GM19452 (cell line): ENCODE results near the gene MAJIN.
"Not testable (repeated sequence)": the region's sequence is repeated elsewhere in the genome, so short reads cannot be mapped to it uniquely, and the experiment has no call there.

ENCODE experiments used
- ATAC-seq: cut with Tn5 transposase; IDR thresholded peaks from one replicate; pipeline ENCODE4 v1.9.1; 2021; ENCODE audit not compliant: unreplicated experiment

Gene MAJIN

DNA sequence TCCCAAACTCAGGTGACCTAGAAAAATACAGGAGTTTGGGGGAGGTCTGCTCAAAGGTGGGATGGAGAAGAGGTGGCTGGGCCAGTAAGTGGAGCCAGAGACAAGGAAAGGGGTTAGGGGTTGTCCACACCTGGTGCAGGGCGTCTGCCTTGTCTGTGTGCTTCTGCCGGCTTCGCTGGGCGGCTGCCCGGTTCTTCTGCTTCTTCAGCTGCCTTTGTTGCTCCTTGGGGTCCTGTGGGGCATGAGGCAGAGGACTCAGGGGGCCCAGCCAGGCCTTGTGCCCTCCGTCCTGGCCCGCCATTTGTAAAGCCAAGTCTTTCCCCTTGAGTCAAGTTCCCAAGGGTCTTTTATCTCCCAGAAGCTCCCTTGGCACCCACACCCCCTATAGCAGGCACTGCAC lies 22.4 kb upstream of the MAJIN start:
- ATAC-seq = no peak

DNA sequence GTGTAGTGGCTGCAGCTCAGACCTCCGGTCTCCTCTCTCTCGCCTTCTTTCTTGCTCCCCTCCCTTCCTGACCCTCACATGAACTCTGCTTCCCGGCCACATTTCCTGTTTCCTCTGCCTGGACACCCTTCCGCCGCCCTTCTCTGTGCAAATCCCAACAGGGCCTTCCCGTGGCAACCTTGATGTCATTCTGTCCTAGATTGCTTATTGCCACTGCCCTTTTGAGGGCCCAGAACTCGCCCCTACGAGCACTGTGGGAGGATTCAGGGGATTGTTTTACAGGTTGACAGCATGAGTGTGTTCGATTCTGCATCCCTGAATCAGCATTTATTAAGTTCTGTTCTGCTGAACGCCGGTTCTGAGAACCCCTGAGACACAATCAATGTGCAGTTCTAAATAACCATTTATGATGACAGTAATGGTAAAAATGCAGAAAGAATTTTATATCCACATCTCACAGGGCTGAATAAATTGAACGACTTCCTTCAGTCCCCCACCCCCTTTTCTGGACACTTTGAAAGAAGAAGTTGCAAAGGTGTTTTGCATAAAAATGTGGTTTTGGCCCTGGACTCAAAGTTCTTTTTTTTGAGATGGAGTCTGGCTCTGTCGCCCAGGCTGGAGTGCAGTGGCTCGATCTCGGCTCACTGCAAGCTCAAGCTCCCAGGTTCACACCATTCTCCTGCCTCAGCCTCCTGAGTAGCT lies 18.5 kb upstream of the MAJIN start:
- ATAC-seq = no peak

DNA sequence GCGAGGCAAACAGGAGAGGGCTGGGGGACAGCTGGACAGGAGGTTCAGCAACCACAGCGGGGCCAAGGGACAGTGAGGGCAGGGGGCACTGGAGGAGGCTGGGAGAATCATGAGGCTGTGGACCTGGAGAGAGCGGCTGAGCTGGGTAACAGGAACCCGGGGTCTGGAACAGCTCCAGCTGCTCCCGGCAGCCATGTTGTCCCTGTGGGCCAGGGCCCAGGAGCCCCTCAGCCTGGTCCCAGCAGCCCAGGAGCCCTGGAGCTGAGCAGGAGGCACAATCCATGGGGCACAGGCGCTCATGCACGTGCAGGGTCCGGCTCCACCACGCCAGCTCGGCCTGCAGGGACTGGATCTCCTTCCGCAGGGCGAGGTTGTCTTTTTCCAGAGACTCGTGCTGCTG lies 17.5 kb upstream of the MAJIN start:
- no peak for ATAC-seq

DNA sequence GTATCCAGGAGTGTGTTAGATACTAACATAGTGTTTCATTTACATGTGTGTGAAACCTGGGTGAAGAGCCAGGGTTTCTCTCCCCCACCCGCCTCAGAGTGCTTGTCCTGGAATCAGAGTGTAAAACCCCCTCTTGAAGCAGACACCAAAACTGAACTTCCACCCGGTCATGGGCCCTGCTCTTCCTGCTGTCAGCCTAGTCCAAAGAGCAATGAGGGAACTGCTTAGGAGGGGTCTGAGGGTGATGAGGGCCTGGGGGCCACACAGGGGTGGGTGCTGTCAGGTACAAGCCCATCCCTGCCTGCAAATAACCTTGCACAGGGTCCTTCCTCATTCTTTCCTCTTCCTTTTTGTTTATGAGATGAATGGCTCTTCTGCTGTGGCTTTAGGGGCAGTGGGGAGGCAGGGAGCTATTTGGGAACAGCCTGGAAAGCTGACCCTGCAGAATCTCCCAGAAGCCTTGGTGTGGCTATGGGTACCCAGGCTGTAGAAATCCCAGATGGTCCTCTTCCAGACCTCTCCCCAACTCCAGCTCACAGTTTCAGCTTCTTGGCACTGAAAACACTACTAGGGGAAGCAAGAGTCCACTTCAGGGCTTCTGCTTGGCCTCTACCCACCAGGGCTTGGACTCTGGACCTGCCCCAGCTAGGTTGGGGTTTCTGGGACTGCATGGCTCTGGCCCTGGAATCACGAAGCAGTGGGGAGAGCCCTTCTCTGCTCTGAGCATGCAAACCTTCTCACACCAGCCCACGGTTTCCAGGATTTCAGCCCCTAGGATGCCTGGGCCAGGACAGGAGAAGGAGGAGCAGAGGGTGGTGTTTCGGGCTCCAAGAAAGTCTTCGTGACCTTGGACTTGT lies 16.3 kb upstream of the MAJIN start:
- ATAC-seq = no peak

DNA sequence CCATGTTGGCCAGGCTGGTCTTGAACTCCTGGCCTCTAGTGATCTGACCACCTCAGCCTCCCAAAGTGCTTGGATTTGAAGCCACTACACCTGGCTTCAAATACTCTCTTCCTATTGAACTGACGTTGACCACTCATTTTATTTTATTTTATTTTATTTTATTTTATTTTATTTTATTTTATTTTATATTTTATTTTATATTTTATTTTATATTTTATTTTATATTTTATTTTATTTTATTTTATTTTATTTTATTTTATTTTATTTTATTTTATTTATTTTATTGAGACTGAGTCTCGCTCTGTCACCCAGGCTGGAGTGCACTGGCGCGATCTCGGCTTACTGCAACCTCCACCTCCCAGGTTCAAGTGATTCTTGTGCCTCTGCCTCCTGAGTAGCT lies 11.4 kb upstream of the MAJIN start:
- not testable (repeated sequence) for ATAC-seq

DNA sequence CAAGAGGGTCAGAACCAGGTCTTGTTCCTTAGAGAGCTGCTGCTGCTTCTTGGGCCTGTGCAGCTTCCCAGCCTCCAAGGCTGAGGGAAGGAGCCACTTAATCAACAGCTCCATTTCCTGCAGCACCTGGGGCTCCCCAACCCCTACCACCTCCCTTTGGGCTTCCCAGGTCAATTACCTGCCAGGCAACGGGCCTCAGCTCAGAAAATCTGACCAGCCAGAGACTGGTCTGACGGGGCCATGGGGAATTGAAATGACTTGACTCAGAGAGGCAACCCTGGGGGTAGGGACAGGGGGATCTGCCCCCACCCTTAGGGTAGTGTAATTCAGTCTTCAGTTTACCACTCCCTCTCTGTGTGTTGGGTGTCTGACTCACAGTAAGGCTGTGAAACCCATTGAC lies 4.7 kb upstream of the MAJIN start:
- ATAC-seq = no peak

DNA sequence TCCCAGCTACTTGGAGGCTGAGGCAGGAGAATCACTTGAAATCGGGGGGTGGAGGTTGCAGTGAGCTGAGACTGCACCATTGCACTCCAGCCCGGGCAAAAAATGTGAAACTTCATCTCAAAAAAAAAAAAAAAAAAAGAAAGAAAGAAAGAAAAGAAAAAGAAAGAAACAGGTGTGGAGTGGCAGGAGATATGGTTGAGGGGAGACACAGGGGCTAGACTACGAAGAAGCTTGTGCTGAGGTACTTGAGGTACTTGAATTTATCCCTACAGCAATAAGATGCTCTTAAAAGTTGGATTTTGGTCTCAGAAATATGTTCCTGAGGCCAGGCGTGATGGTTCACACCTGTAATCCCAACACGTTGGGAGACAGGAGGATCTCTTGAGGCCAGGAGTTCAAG lies 2.2 kb upstream of the MAJIN start:
- no peak for ATAC-seq

DNA sequence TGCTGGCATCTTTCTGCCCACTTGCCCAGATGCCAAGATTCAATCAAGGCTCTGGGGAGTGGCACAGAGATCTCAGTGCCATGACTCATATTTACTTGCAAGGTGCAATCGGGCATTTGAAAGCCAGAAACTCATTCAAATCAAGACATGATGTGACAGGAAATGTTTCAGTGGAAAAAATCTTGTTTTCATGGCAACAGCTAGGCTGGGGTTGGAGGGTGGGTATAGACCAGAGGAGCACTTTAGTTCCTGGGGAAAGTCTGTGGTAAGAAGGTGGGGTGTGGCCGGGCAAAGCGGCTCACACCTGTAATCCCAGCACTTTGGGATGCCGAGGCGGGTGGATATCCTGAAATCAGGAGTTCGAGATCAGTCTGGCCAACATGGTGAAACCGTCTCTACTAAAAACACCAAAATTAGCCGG lies 1.2 kb downstream of the MAJIN start:
- ATAC-seq = no peak

DNA sequence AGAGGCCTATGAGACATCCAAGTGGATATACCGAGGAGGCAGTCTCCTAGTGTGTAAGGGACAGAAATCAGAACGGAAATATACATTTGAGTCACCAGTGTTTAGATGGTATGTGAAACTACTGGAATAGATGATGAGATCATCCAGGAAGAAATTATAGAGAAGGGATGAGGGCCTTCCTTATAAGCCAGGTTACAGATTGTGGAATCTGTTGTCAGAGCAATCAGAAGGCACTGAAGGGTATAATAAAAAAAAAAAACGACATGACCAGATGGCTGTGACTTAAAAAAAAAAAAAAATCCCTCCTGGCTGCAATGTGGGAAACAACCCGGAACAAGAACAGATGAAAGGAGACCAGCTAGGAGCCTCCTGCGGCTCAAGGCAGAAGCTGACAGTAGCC lies 2.7 kb downstream of the MAJIN start:
- ATAC-seq = no peak

DNA sequence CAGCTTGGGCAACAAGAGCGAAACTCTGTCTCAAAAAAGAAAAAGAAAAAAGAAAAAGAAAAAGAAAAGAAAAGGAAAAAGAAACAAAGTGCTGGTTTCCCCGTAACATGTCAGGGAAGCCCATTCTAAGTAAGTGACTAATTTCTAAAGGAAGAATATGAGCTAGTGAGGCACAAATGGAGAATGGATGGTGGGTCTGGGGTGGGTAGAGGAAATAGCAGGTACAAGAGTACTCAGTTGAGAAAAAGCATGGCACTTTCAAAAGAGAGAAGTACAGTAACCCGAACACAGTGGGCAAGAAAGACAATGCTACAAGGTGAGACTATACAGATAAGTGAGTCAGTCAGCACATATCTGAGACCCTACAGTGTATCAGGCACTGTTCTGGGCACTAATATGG lies 4.5 kb downstream of the MAJIN start:
- no peak for ATAC-seq

DNA sequence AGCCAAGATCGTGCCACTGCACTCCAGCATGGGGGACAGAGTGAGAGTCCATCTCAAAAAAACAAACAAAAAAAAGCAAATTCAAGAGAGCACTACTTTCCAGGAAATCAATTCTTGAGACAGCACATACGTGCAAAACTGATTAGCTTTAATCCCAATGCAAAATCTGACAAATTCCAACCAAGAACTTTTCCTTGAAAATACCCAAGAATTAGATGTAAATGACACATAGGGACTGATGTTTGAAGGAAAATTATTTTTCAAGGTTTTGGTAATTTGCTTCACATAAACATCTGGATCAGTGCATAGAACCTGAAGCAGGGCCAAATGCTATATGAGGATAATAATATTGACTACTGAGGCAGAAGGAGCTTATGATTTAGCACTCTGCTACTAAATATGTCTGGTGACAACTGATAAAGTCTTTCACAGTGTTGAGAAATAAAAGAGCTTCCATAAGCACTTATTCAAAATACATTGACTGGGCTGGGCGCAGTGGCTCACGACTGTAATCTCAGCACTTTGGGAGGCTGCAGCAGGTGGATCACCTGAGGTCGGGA lies 8.8 kb downstream of the MAJIN start:
- no peak for ATAC-seq

DNA sequence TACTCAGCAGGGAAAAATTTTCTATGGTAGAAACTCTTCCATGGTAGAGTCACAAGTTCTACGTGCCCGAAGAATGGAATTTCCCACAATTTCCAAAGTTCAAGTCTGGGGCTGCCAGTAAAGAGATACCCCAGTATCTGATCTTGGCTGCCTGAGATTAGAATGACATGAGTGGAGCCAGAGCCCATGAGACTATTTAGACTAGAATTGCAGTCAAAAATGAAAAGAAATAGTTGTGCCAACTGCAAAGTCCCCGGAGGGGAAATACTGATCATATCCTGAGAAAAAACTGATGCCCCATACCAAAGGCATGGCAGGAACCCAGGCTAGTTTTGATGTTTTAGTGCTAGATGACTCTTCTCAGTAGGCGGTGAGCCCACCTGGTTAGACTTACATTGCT lies 11.2 kb downstream of the MAJIN start:
- no peak for ATAC-seq

DNA sequence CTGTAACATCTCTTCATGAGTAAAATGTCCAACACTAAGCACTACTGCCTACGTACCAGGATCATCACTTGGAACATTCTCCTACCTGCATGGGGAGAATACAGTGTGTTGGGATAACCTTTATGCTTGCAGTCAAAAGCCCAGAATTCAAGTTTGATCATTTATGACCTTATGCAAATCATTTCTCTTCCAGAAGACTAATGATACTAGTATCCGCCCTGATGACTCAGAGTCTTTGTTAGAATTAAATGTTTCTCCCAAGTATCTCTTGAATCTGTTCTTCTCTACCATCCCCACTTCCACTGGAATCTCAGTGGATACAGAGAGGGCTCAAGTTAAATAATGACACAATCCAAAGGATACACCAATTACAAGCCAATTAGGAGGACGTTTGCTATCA lies 12.4 kb downstream of the MAJIN start:
- no peak for ATAC-seq

DNA sequence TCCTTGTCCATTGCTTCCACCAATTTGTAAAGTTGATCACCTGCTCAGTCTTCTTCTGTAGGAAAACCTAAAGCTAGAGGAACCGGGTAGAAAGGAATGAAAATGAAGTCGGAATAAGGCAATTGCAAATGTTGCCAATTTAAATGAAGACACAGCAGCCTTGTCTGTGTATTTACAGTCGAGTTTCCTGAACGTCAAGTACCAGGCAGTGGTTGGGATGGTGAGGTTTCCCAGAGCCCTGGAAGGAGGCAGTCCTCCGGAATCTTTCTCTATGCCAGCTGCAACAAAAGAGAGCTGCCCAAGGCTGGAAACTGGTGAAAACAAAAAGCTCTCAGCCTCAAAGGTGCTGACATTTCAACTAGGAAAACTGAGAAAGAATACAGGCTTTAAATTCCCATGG lies 17.7 kb downstream of the MAJIN start:
- ATAC-seq = no peak

DNA sequence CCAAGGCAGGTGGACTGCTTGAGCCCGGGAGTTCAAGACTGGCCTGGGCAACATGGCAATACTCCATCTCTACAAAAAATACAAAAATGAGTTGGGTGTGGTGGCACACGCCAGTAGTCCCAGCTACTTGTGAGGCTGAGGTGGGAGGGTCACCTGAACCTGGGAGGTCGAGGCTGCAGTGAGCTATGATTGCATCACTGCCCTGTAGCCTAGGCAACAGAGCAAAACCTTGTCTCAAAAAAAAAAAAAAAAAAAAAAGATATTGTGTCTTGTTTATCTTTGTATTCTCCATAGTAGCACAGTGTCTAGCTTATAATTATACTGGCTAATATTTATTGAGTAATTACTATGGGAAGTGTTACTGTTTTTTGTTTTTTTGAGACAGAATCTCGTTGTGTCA lies 20.4 kb downstream of the MAJIN start:
- no peak for ATAC-seq

DNA sequence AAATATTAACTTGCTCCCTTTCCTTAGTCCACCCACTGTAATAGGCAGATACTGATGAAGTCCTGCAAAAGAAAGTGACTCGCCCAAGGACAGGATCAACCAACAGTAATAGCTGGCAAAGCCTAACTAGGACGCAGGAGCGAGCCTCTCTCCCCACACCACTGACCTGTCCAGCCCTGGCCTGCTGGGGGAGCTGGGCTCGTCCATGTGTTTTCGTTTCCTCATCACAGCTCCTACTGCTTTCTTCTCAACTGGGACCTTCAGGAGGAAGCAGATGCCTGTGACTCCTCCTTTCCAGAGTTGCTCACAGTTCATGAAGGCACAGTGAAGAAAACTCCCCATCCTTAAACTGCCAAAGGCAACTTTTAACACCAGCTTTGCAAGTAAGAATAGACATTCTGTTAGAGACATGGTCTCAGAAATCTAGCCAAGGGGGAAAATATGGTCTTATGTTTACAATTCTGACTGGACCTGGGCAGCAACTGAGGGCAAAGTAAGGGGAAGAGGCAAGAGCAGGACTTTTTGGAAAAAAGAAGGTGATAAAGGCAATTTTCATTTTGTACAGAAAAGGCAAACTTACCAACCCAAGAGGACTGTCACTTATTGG lies 24.6 kb downstream of the MAJIN start:
- ATAC-seq = no peak

DNA sequence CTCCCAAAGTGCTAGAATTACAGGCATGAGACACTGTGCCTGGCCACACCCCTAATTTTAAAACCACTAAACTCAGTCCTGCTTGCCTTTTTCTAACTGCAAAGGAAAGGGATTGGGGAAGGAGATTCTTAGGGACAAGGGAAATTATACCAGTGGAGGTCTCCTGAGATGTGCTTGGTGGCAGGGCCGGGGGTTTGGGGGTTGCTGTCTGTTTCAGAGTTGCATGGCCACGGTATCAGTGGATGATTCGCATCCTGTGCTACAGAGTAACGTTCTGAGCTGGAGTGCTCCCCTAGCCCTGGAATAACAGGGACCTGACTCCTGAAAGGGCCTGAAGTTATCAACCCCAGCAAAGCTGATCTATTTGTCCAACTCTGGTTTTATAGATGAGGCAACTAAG lies 35.4 kb downstream of the MAJIN start:
- ATAC-seq = no peak

DNA sequence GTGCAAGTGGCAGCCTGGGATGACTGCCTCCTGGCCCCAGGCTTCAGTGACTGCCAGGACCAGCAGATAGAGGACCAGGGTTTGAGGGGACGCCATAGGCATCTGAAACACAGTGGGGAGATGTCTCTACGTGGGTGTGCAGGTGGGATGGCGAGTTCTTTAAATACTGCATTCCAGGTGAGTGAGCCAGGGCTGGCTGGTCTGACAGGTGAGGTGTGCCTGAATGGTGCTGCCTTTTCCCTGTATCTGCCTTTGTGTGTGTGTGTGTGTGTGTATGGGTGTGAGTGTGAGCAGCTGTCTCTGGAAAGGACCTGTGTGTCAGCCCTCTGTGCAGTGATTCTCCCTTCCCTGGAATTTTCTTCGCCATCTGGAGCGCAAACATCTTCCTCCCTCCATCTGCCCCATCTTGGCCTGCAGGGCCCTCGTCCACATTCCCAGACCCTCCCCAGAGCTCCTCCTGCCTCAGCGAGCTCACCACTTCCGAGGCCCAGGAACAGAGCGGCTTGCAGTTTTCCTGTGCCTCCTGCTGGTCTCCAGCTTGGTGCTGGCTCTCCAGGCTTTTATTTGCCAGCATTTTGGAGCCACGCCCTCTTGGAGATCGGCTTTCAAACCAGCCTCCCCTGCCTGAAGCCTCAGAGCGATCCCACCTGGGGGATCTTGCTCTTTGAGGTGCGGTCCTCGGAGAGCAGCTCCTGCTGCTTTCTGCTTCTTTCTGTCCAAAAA lies 36.4 kb downstream of the MAJIN start, which contains the start of gene GPHA2:
Gene GPHA2 (minus strand): TSS at position 535 of the 723 bp plus-strand sequence. CDS start 433 bp downstream, at position 102.
- no peak for ATAC-seq

DNA sequence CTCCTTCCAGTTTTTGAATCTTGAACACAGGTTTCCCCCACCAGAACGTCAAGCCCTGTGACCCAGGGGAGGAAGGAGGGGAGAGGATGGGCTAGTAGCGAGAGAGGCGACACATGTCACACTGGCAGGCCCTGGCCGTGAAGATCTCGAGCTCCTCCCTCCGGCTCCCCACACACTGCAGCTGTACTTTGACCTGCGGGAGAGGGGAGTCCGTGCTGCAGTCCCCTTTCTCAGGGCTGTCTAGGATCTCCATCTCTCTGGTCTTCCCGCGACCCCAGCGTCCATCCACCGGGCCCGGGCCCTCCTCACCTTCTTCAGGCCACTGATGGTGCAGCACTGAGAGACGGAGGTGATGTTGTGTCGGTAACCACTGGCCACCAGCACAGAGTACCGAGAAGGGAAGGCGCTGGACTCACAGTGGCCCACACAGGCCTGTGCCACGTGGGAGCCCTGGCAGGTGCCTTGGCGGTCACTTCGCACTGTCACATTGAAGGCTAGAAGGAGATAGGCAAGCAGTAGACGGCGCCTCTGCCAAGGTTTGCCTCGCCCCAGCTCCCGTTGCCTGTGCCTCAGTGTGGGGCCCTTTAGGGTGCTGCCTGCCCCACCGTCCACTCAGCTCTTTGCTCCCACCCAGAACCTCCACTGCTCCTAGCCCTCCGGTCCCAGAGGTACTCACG lies 37.1 kb downstream of the MAJIN start:
- no peak for ATAC-seq

DNA sequence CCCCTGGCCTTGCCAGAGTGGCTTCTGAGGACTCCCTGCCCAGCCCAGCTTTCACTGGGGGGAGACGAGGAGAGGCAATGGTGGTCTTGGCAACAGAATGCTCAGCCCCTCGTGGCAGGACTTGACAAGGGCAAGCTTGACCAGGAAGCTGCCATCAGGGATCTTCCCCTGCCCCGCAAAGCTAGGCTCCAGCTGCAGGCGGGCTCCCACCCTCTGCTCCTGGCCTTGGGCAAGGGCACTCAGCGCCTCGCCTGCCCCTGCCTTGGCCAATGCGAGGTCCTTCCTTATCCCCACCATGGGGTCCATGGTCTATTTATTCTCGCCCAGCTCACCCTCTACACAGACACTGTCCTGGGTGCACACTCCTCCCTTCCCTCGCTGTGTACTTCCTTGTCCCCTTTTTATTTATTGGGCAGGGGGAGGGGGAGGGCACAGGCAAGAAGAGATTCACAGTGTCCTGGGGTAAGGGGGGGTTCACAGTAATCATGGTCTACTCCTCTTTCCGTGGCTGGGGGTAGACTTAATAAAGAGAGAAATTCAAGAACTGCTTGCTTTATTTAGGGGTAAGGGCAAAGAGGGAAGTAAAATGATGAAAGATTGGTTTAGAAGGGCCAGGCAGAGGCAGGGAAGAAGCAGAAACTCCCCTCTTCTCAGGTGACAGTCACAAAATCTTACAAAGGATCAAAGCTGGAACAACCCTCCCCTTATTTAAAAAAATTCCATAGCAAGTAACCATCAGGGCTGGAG lies 37.8 kb downstream of the MAJIN start:
- ATAC-seq = no peak
